Measurements from ENCODE around the gene PTPRD.

Gene PTPRD

GRCh38 chr9:8361364-8361763 is 2251.4 kb downstream of the PTPRD start:
- no peak for DNase-seq

DNA sequence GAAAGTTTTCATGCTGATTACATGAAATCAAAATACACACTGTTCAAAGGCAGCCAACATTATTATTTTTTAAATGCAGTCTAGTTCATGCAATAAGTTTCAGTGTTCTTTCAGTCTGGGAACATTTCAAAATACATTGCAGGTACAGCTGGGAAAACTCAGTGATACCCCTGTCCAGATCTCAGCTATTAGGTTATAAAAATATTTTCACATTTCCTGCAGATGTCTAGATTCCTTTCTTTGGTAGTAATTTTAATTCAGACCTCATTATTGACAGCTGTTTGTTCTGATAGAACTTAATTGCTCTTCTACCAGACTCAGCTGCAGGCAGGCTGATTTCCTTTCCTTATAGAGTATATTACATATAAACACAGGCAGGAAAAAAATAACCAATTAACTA is 2256.4 kb downstream of the PTPRD start:
- DNase-seq: no peak

DNA sequence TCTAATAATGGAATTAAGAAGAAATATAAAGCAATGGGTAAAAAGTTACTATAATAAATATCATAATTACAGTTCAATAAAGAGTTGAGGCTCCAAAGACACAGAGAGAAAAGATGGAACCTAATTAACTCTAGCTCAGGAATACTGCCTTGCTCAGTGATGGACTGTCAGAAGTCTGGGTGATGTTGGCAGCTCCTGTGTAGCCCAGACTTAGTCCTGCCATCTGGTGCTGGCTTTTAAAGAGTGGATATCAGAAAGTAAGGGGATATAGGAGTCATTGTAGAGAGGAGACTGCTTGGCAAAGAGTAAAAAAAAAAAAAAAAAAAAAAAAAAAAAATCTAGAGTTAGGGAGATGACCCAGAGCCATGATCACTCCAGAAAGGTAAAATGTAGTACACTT is 2261.4 kb downstream of the PTPRD start:
- DNase-seq: no peak

DNA sequence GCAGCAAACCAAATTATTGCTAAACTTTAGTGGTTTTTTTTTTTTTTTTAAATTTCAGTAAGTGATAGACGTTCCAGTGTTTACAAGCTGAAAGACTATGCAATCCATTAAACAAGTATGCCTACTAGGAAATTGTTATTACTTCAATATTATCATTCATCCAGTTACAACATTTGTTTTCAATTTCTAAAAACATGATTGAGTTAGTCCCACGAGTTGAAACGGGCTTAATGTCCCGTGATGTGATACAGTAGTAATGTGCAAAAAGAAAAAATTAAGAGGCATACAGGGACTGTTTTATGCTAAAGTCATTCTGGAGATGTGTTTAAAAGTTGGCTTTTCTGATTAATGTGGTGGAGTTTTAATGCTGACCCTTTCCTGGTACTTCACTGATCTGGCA is 2262.9 kb downstream of the PTPRD start:
- no peak for DNase-seq

- no peak for DNase-seq
Measured at GRCh38 chr9:8349376-8349775, 2263.4 kb downstream of the PTPRD start.

- peak in 2 of 51 donors; percentile 2 to 9 for DNase-seq
Measured at GRCh38 chr9:8348756-8349155, 2264.0 kb downstream of the PTPRD start.

- no peak for DNase-seq
Measured at GRCh38 chr9:8346296-8346695, 2266.5 kb downstream of the PTPRD start.

GRCh38 chr9:8338767-8339510 is 2273.9 kb downstream of the PTPRD start:
- no peak for DNase-seq

DNA sequence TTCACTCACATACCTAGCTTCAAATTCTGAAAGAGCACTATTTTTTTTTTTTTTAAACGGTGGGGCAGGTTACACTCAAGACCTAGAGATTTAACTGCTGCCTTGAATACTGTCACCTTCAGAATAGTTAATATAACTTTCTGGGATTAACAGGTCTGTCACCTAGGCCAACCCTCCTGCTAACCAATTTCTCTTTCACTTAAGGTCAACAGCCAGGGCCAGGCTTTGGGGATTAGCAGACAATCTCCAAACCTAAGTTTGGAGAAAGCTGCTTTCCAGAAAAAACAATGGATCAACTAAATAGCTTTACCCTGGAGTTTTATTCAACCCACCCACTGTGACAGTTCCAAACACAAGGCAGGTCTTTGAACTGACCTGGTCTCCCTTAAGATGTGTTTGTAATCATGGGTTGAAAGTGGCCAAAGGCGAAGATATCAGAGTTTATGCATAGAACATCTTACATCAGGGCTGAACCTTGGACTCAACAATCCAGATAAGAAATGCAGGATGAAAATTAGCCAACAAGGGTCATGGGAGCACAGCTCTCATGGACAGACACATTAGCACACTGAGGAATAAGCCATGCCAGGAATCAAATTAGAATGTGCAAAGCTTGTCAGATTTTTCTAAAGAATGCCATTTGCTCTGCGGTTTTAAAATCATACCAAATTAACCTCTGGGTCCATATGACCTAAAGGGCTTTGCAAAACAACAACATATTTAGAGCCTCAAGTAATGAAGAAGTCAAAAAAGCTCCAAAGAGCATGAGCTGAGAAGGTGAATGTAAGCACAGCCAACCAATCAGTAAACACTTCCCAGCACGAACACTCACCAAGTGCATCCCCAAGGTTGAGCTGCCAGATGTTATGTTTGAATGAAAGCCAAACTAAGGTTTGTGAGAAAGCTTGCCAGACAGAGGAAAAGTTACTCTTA is 2274.7 kb downstream of the PTPRD start:
- no peak for DNase-seq

DNA sequence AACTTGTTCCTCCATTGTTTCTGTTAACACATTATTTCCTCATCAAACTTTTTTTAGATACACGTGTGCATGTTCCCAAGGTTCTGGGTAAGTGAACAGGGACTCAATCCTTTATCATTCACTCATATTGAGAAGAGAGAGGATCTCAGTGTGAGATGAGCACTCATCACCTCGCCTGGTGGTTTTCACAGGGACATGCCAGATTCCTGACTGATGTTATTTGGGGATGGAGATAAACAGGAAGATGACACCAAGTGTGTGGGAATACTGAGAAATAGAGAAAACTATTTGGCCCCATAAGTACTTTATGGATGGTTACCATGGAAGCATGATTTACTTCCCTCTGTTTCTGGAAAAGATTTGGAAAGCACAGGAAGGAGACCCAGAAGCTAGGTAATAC is 2279.9 kb downstream of the PTPRD start:
- no peak for DNase-seq

GRCh38 chr9:8332331-8332650 is 2280.5 kb downstream of the PTPRD start:
- DNase-seq: no peak

DNA sequence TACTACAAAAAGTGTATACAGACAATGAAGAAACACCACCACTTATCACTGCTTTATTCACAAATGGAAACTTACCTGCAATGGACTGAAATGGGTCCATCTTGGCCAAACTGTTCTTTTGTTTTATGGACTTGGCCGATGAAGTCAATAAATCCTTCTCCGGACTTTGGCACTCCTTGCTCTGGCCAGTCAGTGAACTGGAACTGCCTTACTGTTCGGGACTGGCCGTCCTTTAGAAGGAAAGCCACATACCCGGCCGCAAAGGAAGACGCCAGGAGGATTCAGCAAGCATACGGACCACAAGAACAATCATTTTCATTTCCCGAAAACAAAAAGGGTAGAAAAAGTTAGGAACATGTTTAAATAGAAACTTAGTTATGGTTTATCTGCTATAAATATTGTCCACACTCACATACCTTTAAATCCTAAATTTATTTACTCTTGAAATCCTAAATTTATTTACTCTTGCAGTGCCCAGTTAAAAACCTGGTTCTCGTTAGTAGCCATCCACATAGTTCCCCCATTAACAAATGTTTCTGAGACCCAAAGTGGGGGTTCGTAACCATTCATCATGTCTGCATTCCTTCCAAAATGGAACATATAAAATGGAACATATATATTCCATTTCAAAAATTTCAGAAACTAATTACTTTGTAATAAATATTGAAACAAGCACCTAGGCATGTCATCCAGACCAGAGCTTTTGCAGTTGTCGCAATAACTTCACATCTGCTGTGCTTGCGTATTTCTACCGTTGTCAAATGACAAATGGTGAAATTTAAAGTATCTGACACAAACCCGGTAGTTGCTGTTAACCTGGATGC is 2281.1 kb downstream of the PTPRD start:
- DNase-seq: no peak

DNA sequence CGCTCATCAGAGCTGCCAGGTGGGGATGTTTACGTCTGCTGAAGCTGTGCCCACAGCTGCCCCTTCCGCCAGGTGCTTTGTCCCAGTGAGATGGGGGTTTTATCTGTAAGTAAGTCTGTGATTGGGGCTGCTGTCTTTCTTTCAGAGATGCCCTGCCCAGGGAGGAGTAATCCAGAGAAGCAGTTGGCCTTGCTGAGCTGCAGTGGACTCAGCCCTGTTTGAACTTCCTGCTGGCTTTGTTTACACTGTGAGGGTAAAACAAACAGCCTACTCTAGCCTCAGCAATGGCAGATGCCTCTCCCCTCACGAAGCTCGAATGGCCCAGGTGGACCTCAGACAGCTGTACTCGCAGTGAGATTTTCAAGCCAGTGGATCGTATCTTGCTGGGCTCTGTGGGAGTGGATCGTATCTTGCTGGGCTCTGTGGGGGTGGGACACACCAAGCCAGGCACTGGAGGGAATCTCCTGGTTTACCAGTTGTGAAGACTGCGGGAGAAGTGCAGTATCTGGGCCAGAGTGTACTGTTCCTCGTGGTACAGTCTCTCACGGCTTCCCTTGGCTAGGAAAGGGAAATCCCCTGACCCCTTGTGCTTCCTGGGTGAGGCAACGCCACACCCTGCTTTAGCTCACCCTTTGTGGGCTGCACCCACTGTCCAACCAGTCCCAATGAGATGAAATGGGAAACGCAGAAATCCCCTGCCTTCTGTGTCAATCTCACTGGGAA is 2283.1 kb downstream of the PTPRD start:
- no peak for DNase-seq

- DNase-seq: no peak
Measured at GRCh38 chr9:8315211-8315610, 2297.6 kb downstream of the PTPRD start.

- DNase-seq: no peak
Measured at GRCh38 chr9:8309258-8309657, 2303.5 kb downstream of the PTPRD start.

GRCh38 chr9:8304720-8305119 is 2308.1 kb downstream of the PTPRD start:
- DNase-seq: no peak

DNA sequence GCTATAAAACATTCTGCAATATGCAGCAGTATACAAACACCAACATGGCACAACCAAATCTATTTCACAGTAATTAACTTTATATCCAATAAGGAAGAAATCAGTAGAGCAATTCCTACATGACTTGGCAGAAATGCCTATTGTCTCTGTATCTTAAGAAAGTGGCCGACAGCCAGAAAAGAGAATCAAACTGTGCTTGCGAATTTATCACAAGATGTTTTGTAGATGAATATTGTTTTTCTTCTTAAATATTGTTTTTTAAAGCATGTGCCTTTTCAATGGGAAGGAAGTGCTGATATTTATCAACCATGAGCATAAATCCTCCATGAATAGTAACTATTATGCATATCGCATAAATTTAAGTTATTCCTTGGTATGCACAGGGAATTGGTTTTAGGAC is 2311.5 kb downstream of the PTPRD start:
- no peak for DNase-seq

GRCh38 chr9:8297047-8297446 is 2315.8 kb downstream of the PTPRD start:
- DNase-seq: no peak

DNA sequence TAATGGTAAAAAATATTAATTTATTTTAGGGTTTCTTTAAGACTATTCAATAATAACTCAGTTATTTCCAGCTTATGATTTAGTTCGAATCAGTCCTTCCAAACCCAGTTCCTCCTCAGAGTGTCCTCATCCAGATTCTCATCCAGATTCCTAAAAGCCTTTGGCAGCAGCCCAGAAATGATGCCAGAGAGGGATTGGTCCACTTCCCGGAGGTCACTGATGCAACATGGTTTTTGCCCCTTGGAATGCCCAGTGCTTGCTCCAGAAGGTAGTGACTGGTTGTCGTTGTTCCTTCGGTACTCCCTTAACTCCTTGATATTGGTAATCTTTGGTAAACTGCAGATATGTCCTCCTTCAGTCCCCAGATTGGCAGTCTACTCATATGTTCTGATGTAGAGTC is 2320.1 kb downstream of the PTPRD start:
- no peak for DNase-seq

GRCh38 chr9:8289681-8290080 is 2323.1 kb downstream of the PTPRD start:
- no peak for DNase-seq

- no peak for DNase-seq
Measured at GRCh38 chr9:8287970-8288369, 2324.8 kb downstream of the PTPRD start.
